Liver (tissue), 3 donors: ENCODE data around the gene RTCB.

Source experiments
- ATF3 ChIP-seq: IDR thresholded peaks from 2 replicates; pipeline ENCODE4 v1.6.1; 2016; ENCODE audit warnings: antibody characterized with exemption
- CTCF ChIP-seq: fragments of 150-350 bp; IDR thresholded peaks from 2 replicates; pipeline ENCODE4 v1.5.1; 2017; ENCODE audit warnings: improper control_type of control experiment, low read depth, low read length; ENCODE audit not compliant: missing input control
- MAX ChIP-seq: IDR thresholded peaks from 2 replicates; pipeline ENCODE4 v1.6.1; 2016; ENCODE audit warnings: antibody characterized with exemption
- NR2F2 ChIP-seq: IDR thresholded peaks from 2 replicates; pipeline ENCODE4 v1.6.1; 2016; ENCODE audit warnings: antibody characterized with exemption
- RAD21 ChIP-seq, 2 donors: IDR thresholded peaks; 2 replicates each; pipeline ENCODE4 v1.6.1; 2016; ENCODE audit warnings: antibody characterized with exemption in 2 of 2, mild to moderate bottlenecking in 2 of 2
- REST ChIP-seq: IDR thresholded peaks from 2 replicates; pipeline ENCODE4 v1.6.1; 2016; ENCODE audit warnings: antibody characterized with exemption, mild to moderate bottlenecking
- RXRA ChIP-seq, 2 donors: IDR thresholded peaks; 2 replicates each; pipeline ENCODE4 v1.6.1; 2017 to 2018; ENCODE audit warnings: antibody characterized with exemption in 2 of 2, mild to moderate bottlenecking in 1 of 2
- donor health status: healthy.
- donor health status: healthy.

- TF ChIP-seq RXRA (IDR thresholded peaks at IDR 0.05): no peak
- TF ChIP-seq CTCF: no peak
- no peak for TF ChIP-seq REST
- no peak for TF ChIP-seq ATF3
- TF ChIP-seq NR2F2: no peak
- TF ChIP-seq RAD21 (IDR thresholded peaks at IDR 0.05): no peak
- TF ChIP-seq MAX: no peak
These were observed 1.6 kb downstream of the RTCB start for GRCh38 chr22:32410459-32410858.
